H9 (cell line): ENCODE measurements around the gene WSB2. TPM values are rescaled to one million over a fixed set of nuclear protein-coding genes. Genes with fewer than 3 reads are reported as not detected.
A peak's percentile ranks its signal among the peaks of the same experiment; 100 is the strongest.

Source experiments
- DNase-seq: peaks from one replicate; pipeline ENCODE4 v3.0.0-alpha.2; 2017
- H2AFZ ChIP-seq: one replicate; pipeline ENCODE4 v1.6.1; 2013; ENCODE audit warnings: mild to moderate bottlenecking, low read length, control low read depth, moderate library complexity
- H2AK5ac ChIP-seq: 2 replicates; pipeline ENCODE4 v1.6.1; 2013; ENCODE audit warnings: low read length, control low read depth, mixed read lengths; ENCODE audit not compliant: insufficient read length
- H2BK120ac ChIP-seq: one replicate; pipeline ENCODE4 v1.6.1; 2013; ENCODE audit warnings: low read depth, mild to moderate bottlenecking, low read length, control low read depth, inconsistent platforms; ENCODE audit not compliant: poor library complexity, severe bottlenecking
- H2BK12ac ChIP-seq: 2 replicates; pipeline ENCODE4 v1.6.1; 2013; ENCODE audit warnings: low read length, control low read depth, mixed read lengths, low read depth; ENCODE audit not compliant: insufficient read length
- H2BK15ac ChIP-seq: 2 replicates; pipeline ENCODE4 v1.6.1; 2013; ENCODE audit warnings: low read depth, low read length, control low read depth
- H2BK20ac ChIP-seq: one replicate; pipeline ENCODE4 v1.6.1; 2013; ENCODE audit warnings: low read depth, mild to moderate bottlenecking, low read length, control low read depth, inconsistent platforms; ENCODE audit not compliant: poor library complexity, severe bottlenecking
- H2BK5ac ChIP-seq: 2 replicates; pipeline ENCODE4 v1.6.1; 2013; ENCODE audit warnings: low read length, control low read depth, mixed read lengths; ENCODE audit not compliant: insufficient read length
- H3K14ac ChIP-seq: 2 replicates; pipeline ENCODE4 v1.6.1; 2013; ENCODE audit warnings: low read length, control low read depth; ENCODE audit not compliant: insufficient read depth
- H3K18ac ChIP-seq: 2 replicates; pipeline ENCODE4 v1.6.1; 2013; ENCODE audit warnings: low read depth, mild to moderate bottlenecking, mixed read lengths, low read length, control low read depth; ENCODE audit not compliant: insufficient read length
- H3K23ac ChIP-seq: 2 replicates; pipeline ENCODE4 v1.6.1; 2013; ENCODE audit warnings: low read length, control low read depth, mixed read lengths, low read depth; ENCODE audit not compliant: insufficient read length
- H3K23me2 ChIP-seq: 2 replicates; pipeline ENCODE4 v1.6.1; 2013; ENCODE audit warnings: low read depth, mild to moderate bottlenecking, mixed read lengths, low read length, control low read depth; ENCODE audit not compliant: insufficient read length, poor library complexity, severe bottlenecking
- H3K27ac ChIP-seq: 2 replicates; pipeline ENCODE4 v1.5.1; 2013; ENCODE audit warnings: low read length, control low read depth, mixed read lengths, low read depth; ENCODE audit not compliant: insufficient read length
- H3K27me3 ChIP-seq: 2 replicates; pipeline ENCODE4 v1.6.1; 2013; ENCODE audit warnings: low read length, control low read depth, inconsistent platforms; ENCODE audit not compliant: insufficient read depth
- H3K4ac ChIP-seq: 2 replicates; pipeline ENCODE4 v1.6.1; 2013; ENCODE audit warnings: low read depth, mild to moderate bottlenecking, control low read depth, inconsistent platforms, low read length, moderate library complexity
- H3K4me1 ChIP-seq: 2 replicates; pipeline ENCODE4 v1.6.1; 2013; ENCODE audit warnings: low read length, control low read depth, inconsistent platforms; ENCODE audit not compliant: insufficient read depth
- H3K4me2 ChIP-seq: 2 replicates; pipeline ENCODE4 v1.6.1; 2013; ENCODE audit warnings: low read length, control low read depth, mixed read lengths; ENCODE audit not compliant: insufficient read length, insufficient read depth
- H3K56ac ChIP-seq: 2 replicates; pipeline ENCODE4 v1.6.1; 2013; ENCODE audit warnings: low read depth, mild to moderate bottlenecking, mixed read lengths, low read length, control low read depth; ENCODE audit not compliant: insufficient read length
- H3K79me1 ChIP-seq: 2 replicates; pipeline ENCODE4 v1.6.1; 2013; ENCODE audit warnings: low read depth, mild to moderate bottlenecking, moderate library complexity, low read length, control low read depth, inconsistent platforms; ENCODE audit not compliant: insufficient read depth, poor library complexity, severe bottlenecking
- H3K79me2 ChIP-seq: 2 replicates; pipeline ENCODE4 v1.6.1; 2013; ENCODE audit warnings: low read length, control low read depth, inconsistent platforms; ENCODE audit not compliant: insufficient read depth
- H3K9ac ChIP-seq: 2 replicates; pipeline ENCODE4 v1.6.1; 2013; ENCODE audit warnings: low read length, control low read depth, mixed read lengths; ENCODE audit not compliant: insufficient read length; ENCODE audit errors: extremely low read depth
- H3K9me3 ChIP-seq: one replicate; pipeline ENCODE4 v1.6.1; 2013; ENCODE audit warnings: low read depth, low read length, inconsistent platforms; ENCODE audit not compliant: control insufficient read depth
- H3T11ph ChIP-seq: one replicate; pipeline ENCODE4 v1.6.1; 2013; ENCODE audit warnings: mild to moderate bottlenecking, low read length, control low read depth, inconsistent platforms
- H4K20me1 ChIP-seq: one replicate; pipeline ENCODE4 v1.6.1; 2013; ENCODE audit not compliant: control insufficient read depth, insufficient read length, insufficient read depth
- H4K5ac ChIP-seq: 2 replicates; pipeline ENCODE4 v1.6.1; 2013; ENCODE audit warnings: low read depth, mild to moderate bottlenecking, mixed read lengths, low read length, control low read depth; ENCODE audit not compliant: insufficient read length
- H4K8ac ChIP-seq: replicated peaks from 2 replicates; pipeline ENCODE4 v1.6.1; 2013; ENCODE audit warnings: low read length, control low read depth, mixed read lengths, low read depth; ENCODE audit not compliant: insufficient read length
- H4K91ac ChIP-seq: 2 replicates; pipeline ENCODE4 v1.6.1; 2013; ENCODE audit warnings: low read depth, mild to moderate bottlenecking, moderate library complexity, mixed read lengths, low read length, control low read depth; ENCODE audit not compliant: insufficient read length
- H3K27ac Mint-ChIP-seq, 3 experiments: 2 replicates in 2 of 3; 3 replicates in 1 of 3; pipeline ENCODE4 v1.8.0; 2020 to 2021; ENCODE audit warnings: mixed read lengths in 3 of 3, mild to moderate bottlenecking in 1 of 3, moderate library complexity in 1 of 3
- H3K27me3 Mint-ChIP-seq: 2 replicates; pipeline ENCODE4 v1.8.0; 2021; ENCODE audit warnings: low read depth, mild to moderate bottlenecking, moderate library complexity, mixed read lengths
- H3K36me3 Mint-ChIP-seq, 3 experiments: 2 replicates in 2 of 3; 3 replicates in 1 of 3; pipeline ENCODE4 v1.8.0; 2020 to 2021; ENCODE audit warnings: low read depth in 3 of 3, mixed read lengths in 3 of 3; ENCODE audit not compliant: insufficient read depth in 1 of 3
- H3K4me1 Mint-ChIP-seq, 2 experiments: 2 replicates each; pipeline ENCODE4 v1.8.0; 2020; ENCODE audit warnings: mixed read lengths in 2 of 2
- H3K4me3 Mint-ChIP-seq, 2 experiments: 2 replicates in 1 of 2; 3 replicates in 1 of 2; pipeline ENCODE4 v1.8.0; 2020 to 2021; ENCODE audit warnings: mild to moderate bottlenecking in 2 of 2, mixed read lengths in 2 of 2, moderate library complexity in 1 of 2
- H3K9me3 Mint-ChIP-seq, 2 experiments: 2 replicates in 1 of 2; 3 replicates in 1 of 2; pipeline ENCODE4 v1.8.0; 2020; ENCODE audit warnings: mild to moderate bottlenecking in 2 of 2, mixed read lengths in 2 of 2, moderate library complexity in 1 of 2
- WGBS: extraction: QIAGEN DNeasy Blood & Tissue Kit; methylation state at CpG from one replicate; pipeline ENCODE4 v1.1.7; 2013; ENCODE audit warnings: missing lambda C conversion rate, low lambda C conversion rate, mixed read lengths; ENCODE audit not compliant: insufficient read length; ENCODE audit errors: extremely low coverage; 5-methylcytosine and 5-hydroxymethylcytosine counted together
- total RNA-seq: library from RNA; stranded (reverse); gene quantifications from 2 replicates; pipeline ENCODE4 v1.2.1, GENCODE V29; 2021
- TF ChIP-seq, protein P1 (sequence below): fragments of 200-600 bp; sonication (generic); conservative IDR thresholded peaks from 3 replicates; pipeline ENCODE4 v1.8.0; 2021; ENCODE audit warnings: antibody characterized with exemption, mild to moderate bottlenecking

Gene WSB2
- total RNA-seq, 1 experiment from 2014 or later, result 58.6 TPM

GRCh38 chr12:118033323-118033722 lies 27.7 kb downstream of the WSB2 start:
- Histone ChIP-seq H3K18ac (no peak overlapping the region), H3K56ac (no peak overlapping the region), H4K8ac (no peak overlapping the region), H3K79me2 (no peaks in the 10 kb centered on the region; the same call in 1 of the 2 replicates), H2AK5ac (no peak overlapping the region), H3K79me1 (no peaks in the 10 kb centered on the region), H2BK20ac (no peak overlapping the region), H3K23ac (no peak overlapping the region), H2BK120ac (no peak overlapping the region), H3K9ac (no peak overlapping the region), H3K4ac (no peak overlapping the region), H3K14ac (no peak overlapping the region), H4K91ac (no peak overlapping the region), H3K23me2 (no peaks in the 10 kb centered on the region), H4K5ac (no peak overlapping the region), H3K4me1 (no peaks in the 10 kb centered on the region), H2BK15ac (no peak overlapping the region), H3K4me2 (no peak overlapping the region), H2BK12ac (no peak overlapping the region), H3K9me3 (no peaks in the 10 kb centered on the region), H4K20me1 (no peaks in the 10 kb centered on the region), H3K27me3 (no peaks in the 10 kb centered on the region), H2AFZ (no peak overlapping the region), H3T11ph (no peak overlapping the region), H3K27ac (no peak overlapping the region), H2BK5ac (no peak overlapping the region)
- Mint-ChIP-seq H3K9me3 (no peaks in the 10 kb centered on the region; a peak in 1 of 5 replicates), H3K36me3 (peaks cover 40 to 89% (median 83%) of the 10 kb centered on the region in 3 experiments), H3K27ac (peak overlapping the region in 2 of 3 experiments; percentile 64 to 77; a peak in 3 of 7 replicates), H3K4me3 (no peak overlapping the region), H3K27me3 (no peaks in the 10 kb centered on the region), H3K4me1 (peaks cover 0 to 9% of the 10 kb centered on the region in 2 experiments; a peak in 2 of 4 replicates)
- no peak for DNase-seq
- TF ChIP-seq, protein P1, sequence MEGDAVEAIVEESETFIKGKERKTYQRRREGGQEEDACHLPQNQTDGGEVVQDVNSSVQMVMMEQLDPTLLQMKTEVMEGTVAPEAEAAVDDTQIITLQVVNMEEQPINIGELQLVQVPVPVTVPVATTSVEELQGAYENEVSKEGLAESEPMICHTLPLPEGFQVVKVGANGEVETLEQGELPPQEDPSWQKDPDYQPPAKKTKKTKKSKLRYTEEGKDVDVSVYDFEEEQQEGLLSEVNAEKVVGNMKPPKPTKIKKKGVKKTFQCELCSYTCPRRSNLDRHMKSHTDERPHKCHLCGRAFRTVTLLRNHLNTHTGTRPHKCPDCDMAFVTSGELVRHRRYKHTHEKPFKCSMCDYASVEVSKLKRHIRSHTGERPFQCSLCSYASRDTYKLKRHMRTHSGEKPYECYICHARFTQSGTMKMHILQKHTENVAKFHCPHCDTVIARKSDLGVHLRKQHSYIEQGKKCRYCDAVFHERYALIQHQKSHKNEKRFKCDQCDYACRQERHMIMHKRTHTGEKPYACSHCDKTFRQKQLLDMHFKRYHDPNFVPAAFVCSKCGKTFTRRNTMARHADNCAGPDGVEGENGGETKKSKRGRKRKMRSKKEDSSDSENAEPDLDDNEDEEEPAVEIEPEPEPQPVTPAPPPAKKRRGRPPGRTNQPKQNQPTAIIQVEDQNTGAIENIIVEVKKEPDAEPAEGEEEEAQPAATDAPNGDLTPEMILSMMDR, result no peak
- no CpG with 5 or more reads among the region's 5 CpGs for WGBS
